Raji (cell line): Measurements from ENCODE around the gene RGS10.

ENCODE experiments used
- POLR2A ChIP-seq: IDR thresholded peaks from 2 replicates; pipeline ENCODE4 v1.6.1; 2011; ENCODE audit warnings: low read depth, low read length, control low read depth; ENCODE audit not compliant: insufficient read depth

RGS10 gene

GRCh38 chr10:119525116-119525515 lies 17.4 kb downstream of the RGS10 start:
- no peak for TF ChIP-seq POLR2A

GRCh38 chr10:119524720-119525070 lies 17.8 kb downstream of the RGS10 start:
- no peak for TF ChIP-seq POLR2A

GRCh38 chr10:119523895-119524719 lies 18.4 kb downstream of the RGS10 start:
- no peak for TF ChIP-seq POLR2A

- no peak for TF ChIP-seq POLR2A
These were observed 19.6 kb downstream of the RGS10 start for GRCh38 chr10:119522747-119523426.

- no peak for TF ChIP-seq POLR2A
These were observed 20.9 kb downstream of the RGS10 start for GRCh38 chr10:119521443-119522204.

GRCh38 chr10:119520283-119520682 lies 22.2 kb downstream of the RGS10 start:
- no peak for TF ChIP-seq POLR2A

GRCh38 chr10:119518936-119519335 lies 23.6 kb downstream of the RGS10 start:
- no peak for TF ChIP-seq POLR2A

GRCh38 chr10:119518176-119518575 lies 24.3 kb downstream of the RGS10 start:
- TF ChIP-seq POLR2A: no peak

- TF ChIP-seq POLR2A: no peak
These were observed 25.0 kb downstream of the RGS10 start for GRCh38 chr10:119517235-119518141.

- no peak for TF ChIP-seq POLR2A
These were observed 25.9 kb downstream of the RGS10 start for GRCh38 chr10:119516381-119517234.

DNA sequence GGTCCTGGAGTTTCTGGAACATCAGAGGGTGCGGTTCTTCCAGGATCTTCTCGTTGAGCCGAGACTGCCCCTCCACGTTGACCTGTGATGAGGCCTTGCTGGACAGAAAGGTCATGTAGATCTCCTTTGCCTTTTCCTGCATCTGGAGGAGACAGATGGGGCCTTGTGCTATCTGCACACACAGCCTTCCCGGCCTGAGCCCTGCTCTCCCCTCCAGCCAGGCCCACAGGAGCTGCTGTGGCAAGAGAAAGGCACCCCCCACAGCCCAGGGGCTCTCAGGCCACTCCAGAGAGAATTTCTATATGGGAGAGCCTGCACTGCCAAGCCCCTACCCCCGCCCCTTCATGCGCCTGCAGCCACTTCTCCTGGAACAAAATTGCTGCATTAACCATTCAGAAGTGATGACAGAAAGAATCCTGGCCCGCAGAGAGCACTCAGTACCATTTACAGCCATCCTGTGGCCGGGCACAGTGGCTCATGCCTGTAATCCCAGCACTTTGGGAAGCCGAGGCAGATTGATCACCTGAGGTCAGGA lies 26.9 kb downstream of the RGS10 start:
- no peak for TF ChIP-seq POLR2A

- TF ChIP-seq POLR2A: no peak
These were observed 27.7 kb downstream of the RGS10 start for GRCh38 chr10:119514819-119515218.

GRCh38 chr10:119511828-119512515 lies 30.5 kb downstream of the RGS10 start:
- no peak for TF ChIP-seq POLR2A
